Measurements from ENCODE around the gene C16orf96.

C16orf96 gene

DNA sequence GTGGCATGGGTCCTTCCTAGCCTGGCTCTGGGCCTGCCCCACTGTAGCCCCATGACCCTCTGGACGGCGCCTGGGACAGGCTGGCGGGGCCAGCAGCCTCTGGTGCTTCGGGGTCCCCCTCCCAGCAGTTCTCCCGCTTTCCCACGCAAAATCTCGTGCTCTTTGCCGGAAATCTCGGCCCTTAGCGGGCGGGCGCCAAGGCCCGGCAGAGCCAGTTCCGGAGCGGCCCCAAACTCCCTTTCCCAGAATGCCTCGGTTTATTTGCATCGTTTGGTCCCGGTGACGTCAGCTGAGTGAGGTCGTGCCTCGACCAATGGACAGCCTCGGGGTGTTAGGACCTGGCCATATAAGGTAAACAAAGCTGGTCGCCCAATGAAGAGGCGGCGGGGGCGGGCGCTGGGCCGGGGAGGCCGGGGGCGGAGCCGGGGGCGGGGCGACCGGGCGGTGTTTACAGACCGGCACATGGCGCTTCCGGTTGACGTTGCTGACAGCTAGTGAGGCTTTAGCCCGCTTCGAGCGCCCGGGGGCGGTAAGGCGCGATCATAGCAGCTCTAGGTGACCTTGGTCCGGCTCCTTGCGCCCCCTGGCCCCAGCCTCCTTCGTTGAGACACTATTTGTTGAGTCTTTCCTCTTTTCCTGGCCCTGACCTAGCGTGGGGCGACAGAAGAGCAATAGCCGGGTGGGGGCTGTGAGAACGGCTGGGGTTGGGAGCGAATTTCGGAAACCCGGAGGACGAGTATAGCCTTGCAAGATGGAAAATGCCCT is 60.1 kb downstream of the C16orf96 start:
- no peak overlapping the region for H4K5ac ChIP-seq (ENCODE audit: low read length)
- H3K4me3 ChIP-seq (ENCODE audit: low read length) = peak overlapping the region; percentile 37
- WGBS (ENCODE audit: extremely low coverage, insufficient coverage, low lambda C conversion rate) = no CpG with 5 or more reads among the region's 57 CpGs
- H3K9ac ChIP-seq (ENCODE audit: low read length) = peak overlapping the region; percentile 83
- H3K79me1 ChIP-seq (ENCODE audit: low read length) = peaks cover 10% of the 10 kb centered on the region
- no peaks in the 10 kb centered on the region for H3K27me3 ChIP-seq (ENCODE audit: insufficient read depth, low read length, poor library complexity)
- peak overlapping the region; percentile 80 for H3K23ac ChIP-seq (ENCODE audit: low read length)
- peak overlapping the region; percentile 82 for H3K4ac ChIP-seq (ENCODE audit: low read depth, low read length)
- peak overlapping the region; percentile 93 for H3K27ac ChIP-seq (ENCODE audit: low read depth, low read length)
- peaks cover 27% of the 10 kb centered on the region for H3K79me2 ChIP-seq (ENCODE audit: control insufficient read depth, insufficient read depth, low read length)
- H4K8ac ChIP-seq (ENCODE audit: low read depth, low read length) = peak overlapping the region; percentile 84
- H3K4me1 ChIP-seq (ENCODE audit: control insufficient read depth, low read depth, low read length) = peaks cover 7% of the 10 kb centered on the region
- H3K4me2 ChIP-seq (ENCODE audit: low read length) = peak overlapping the region; percentile 77
- H3K56ac ChIP-seq (ENCODE audit: low read length) = peak overlapping the region; percentile 92
- no peak overlapping the region for H2AK5ac ChIP-seq (ENCODE audit: low read length)
- no peaks in the 10 kb centered on the region for H3K36me3 ChIP-seq (ENCODE audit: control insufficient read depth, insufficient read depth, low read length)
- H2BK5ac ChIP-seq (ENCODE audit: low read length) = peak overlapping the region; percentile 46
- no peak overlapping the region for H2BK15ac ChIP-seq (replicated peaks; ENCODE audit: low read depth)
- H2BK120ac ChIP-seq (ENCODE audit: low read depth, low read length) = no peak overlapping the region
- DNase-seq = peak; percentile 100
- peak overlapping the region; percentile 77 for H3K18ac ChIP-seq (ENCODE audit: low read length)

GRCh38 chr16:4617880-4618279 is 61.7 kb downstream of the C16orf96 start:
- Histone ChIP-seq H4K8ac (ENCODE audit: low read depth, low read length) (no peak overlapping the region), H3K56ac (ENCODE audit: low read length) (peak overlapping the region; percentile 45), H3K27ac (ENCODE audit: low read depth, low read length) (no peak overlapping the region), H3K4ac (ENCODE audit: low read depth, low read length) (no peak overlapping the region), H2BK120ac (ENCODE audit: low read depth, low read length) (no peak overlapping the region), H2AK5ac (ENCODE audit: low read length) (no peak overlapping the region), H4K5ac (ENCODE audit: low read length) (no peak overlapping the region), H3K27me3 (ENCODE audit: insufficient read depth, low read length, poor library complexity) (no peaks in the 10 kb centered on the region), H3K9ac (ENCODE audit: low read length) (no peak overlapping the region), H3K4me3 (ENCODE audit: low read length) (no peak overlapping the region), H3K4me2 (ENCODE audit: low read length) (no peak overlapping the region), H3K36me3 (ENCODE audit: control insufficient read depth, insufficient read depth, low read length) (no peaks in the 10 kb centered on the region), H3K23ac (ENCODE audit: low read length) (no peak overlapping the region), H3K4me1 (ENCODE audit: control insufficient read depth, low read depth, low read length) (peaks cover 4% of the 10 kb centered on the region), H3K18ac (ENCODE audit: low read length) (no peak overlapping the region), H3K79me2 (ENCODE audit: control insufficient read depth, insufficient read depth, low read length) (peaks cover 14% of the 10 kb centered on the region), H3K79me1 (ENCODE audit: low read length) (peaks cover 5% of the 10 kb centered on the region), H2BK15ac (replicated peaks; ENCODE audit: low read depth) (no peak overlapping the region), H2BK5ac (ENCODE audit: low read length) (no peak overlapping the region)
- DNase-seq = no peak
- WGBS (ENCODE audit: extremely low coverage, insufficient coverage, low lambda C conversion rate) = no CpG with 5 or more reads among the region's 8 CpGs

- no peak overlapping the region for H3K9ac ChIP-seq (ENCODE audit: low read length)
- H3K4me2 ChIP-seq (ENCODE audit: low read length) = no peak overlapping the region
- H3K27ac ChIP-seq (ENCODE audit: low read depth, low read length) = no peak overlapping the region
- no peaks in the 10 kb centered on the region for H3K36me3 ChIP-seq (ENCODE audit: control insufficient read depth, insufficient read depth, low read length)
- DNase-seq = no peak
- H4K5ac ChIP-seq (ENCODE audit: low read length) = no peak overlapping the region
- no peak overlapping the region for H3K4ac ChIP-seq (ENCODE audit: low read depth, low read length)
- H2BK15ac ChIP-seq (replicated peaks; ENCODE audit: low read depth) = no peak overlapping the region
- no peak overlapping the region for H4K8ac ChIP-seq (ENCODE audit: low read depth, low read length)
- peak overlapping the region; percentile 49 for H3K56ac ChIP-seq (ENCODE audit: low read length)
- no peaks in the 10 kb centered on the region for H3K4me1 ChIP-seq (ENCODE audit: control insufficient read depth, low read depth, low read length)
- WGBS (ENCODE audit: extremely low coverage, insufficient coverage, low lambda C conversion rate) = no CpG with 5 or more reads among the region's 8 CpGs
- no peaks in the 10 kb centered on the region for H3K27me3 ChIP-seq (ENCODE audit: insufficient read depth, low read length, poor library complexity)
- H3K23ac ChIP-seq (ENCODE audit: low read length) = peak overlapping the region; percentile 29
- H3K18ac ChIP-seq (ENCODE audit: low read length) = no peak overlapping the region
- no peak overlapping the region for H2BK5ac ChIP-seq (ENCODE audit: low read length)
- peaks cover 4% of the 10 kb centered on the region for H3K79me2 ChIP-seq (ENCODE audit: control insufficient read depth, insufficient read depth, low read length)
- H2AK5ac ChIP-seq (ENCODE audit: low read length) = no peak overlapping the region
- H3K79me1 ChIP-seq (ENCODE audit: low read length) = no peaks in the 10 kb centered on the region
- H3K4me3 ChIP-seq (ENCODE audit: low read length) = no peak overlapping the region
- no peak overlapping the region for H2BK120ac ChIP-seq (ENCODE audit: low read depth, low read length)
Measured at GRCh38 chr16:4618645-4619418, 62.7 kb downstream of the C16orf96 start.

DNA sequence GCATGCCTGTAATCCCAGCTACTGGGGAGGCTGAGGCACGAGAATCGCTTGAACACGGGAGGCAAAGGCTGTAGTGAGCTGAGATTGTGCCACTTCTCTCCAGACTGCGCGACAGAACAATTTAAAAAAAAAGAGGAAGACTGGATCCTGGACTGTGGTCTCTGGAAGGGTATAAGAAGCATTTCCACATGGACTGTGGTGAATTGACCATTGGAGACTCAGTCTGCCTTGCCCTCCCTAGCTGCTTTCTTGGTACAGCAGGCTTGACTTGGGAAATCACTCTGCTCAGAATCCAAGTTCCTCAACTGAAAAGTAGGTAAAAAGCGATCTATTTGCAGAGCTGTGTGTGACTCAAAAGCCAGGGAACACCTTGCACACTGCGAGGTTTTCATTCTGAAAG is 67.5 kb downstream of the C16orf96 start:
- H3K27me3 ChIP-seq (ENCODE audit: insufficient read depth, low read length, poor library complexity) = no peaks in the 10 kb centered on the region
- no peak overlapping the region for H2BK120ac ChIP-seq (ENCODE audit: low read depth, low read length)
- H3K4ac ChIP-seq (ENCODE audit: low read depth, low read length) = no peak overlapping the region
- H3K23ac ChIP-seq (ENCODE audit: low read length) = no peak overlapping the region
- no peak overlapping the region for H3K4me2 ChIP-seq (ENCODE audit: low read length)
- H3K4me3 ChIP-seq (ENCODE audit: low read length) = no peak overlapping the region
- H3K36me3 ChIP-seq (ENCODE audit: control insufficient read depth, insufficient read depth, low read length) = no peaks in the 10 kb centered on the region
- H3K79me1 ChIP-seq (ENCODE audit: low read length) = peaks cover 13% of the 10 kb centered on the region
- no peak overlapping the region for H2AK5ac ChIP-seq (ENCODE audit: low read length)
- no peak overlapping the region for H3K18ac ChIP-seq (ENCODE audit: low read length)
- no peak overlapping the region for H4K8ac ChIP-seq (ENCODE audit: low read depth, low read length)
- H3K27ac ChIP-seq (ENCODE audit: low read depth, low read length) = no peak overlapping the region
- H3K4me1 ChIP-seq (ENCODE audit: control insufficient read depth, low read depth, low read length) = peaks cover 5% of the 10 kb centered on the region
- no peak overlapping the region for H4K5ac ChIP-seq (ENCODE audit: low read length)
- no peak overlapping the region for H2BK5ac ChIP-seq (ENCODE audit: low read length)
- DNase-seq = no peak
- H2BK15ac ChIP-seq (replicated peaks; ENCODE audit: low read depth) = no peak overlapping the region
- H3K9ac ChIP-seq (ENCODE audit: low read length) = no peak overlapping the region
- peaks cover 19% of the 10 kb centered on the region for H3K79me2 ChIP-seq (ENCODE audit: control insufficient read depth, insufficient read depth, low read length)
- WGBS (ENCODE audit: extremely low coverage, insufficient coverage, low lambda C conversion rate) = no CpG with 5 or more reads among the region's 7 CpGs
- no peak overlapping the region for H3K56ac ChIP-seq (ENCODE audit: low read length)

- WGBS (ENCODE audit: extremely low coverage, insufficient coverage, low lambda C conversion rate) = no CpG with 5 or more reads among the region's 42 CpGs
- Histone ChIP-seq H3K23ac (ENCODE audit: low read length) (no peak within 1 kb of the TSS), H3K18ac (ENCODE audit: low read length) (peak within 1 kb of the TSS; percentile 29), H4K5ac (ENCODE audit: low read length) (peak within 1 kb of the TSS; percentile 84), H2BK5ac (ENCODE audit: low read length) (peak within 1 kb of the TSS; percentile 57), H3K4ac (ENCODE audit: low read depth, low read length) (peak within 1 kb of the TSS; percentile 47), H2BK120ac (ENCODE audit: low read depth, low read length) (peak within 1 kb of the TSS; percentile 31), H2AK5ac (ENCODE audit: low read length) (no peak within 1 kb of the TSS), H3K79me2 (ENCODE audit: control insufficient read depth, insufficient read depth, low read length) (peaks cover 19% of the 10 kb centered on the region), H3K27ac (ENCODE audit: low read depth, low read length) (peak within 1 kb of the TSS; percentile 17), H3K4me3 (ENCODE audit: low read length) (peak within 1 kb of the TSS; percentile 87), H4K8ac (ENCODE audit: low read depth, low read length) (no peak within 1 kb of the TSS), H3K4me1 (ENCODE audit: control insufficient read depth, low read depth, low read length) (peaks cover 5% of the 10 kb centered on the region), H3K4me2 (ENCODE audit: low read length) (peak within 1 kb of the TSS; percentile 94), H3K36me3 (ENCODE audit: control insufficient read depth, insufficient read depth, low read length) (no peaks in the 10 kb centered on the region), H3K56ac (ENCODE audit: low read length) (peak within 1 kb of the TSS; percentile 99), H3K79me1 (ENCODE audit: low read length) (peaks cover 13% of the 10 kb centered on the region), H2BK15ac (replicated peaks; ENCODE audit: low read depth) (no peak within 1 kb of the TSS), H3K27me3 (ENCODE audit: insufficient read depth, low read length, poor library complexity) (no peaks in the 10 kb centered on the region), H3K9ac (ENCODE audit: low read length) (peak within 1 kb of the TSS; percentile 96)
- DNase-seq = peak; percentile 98
Measured at GRCh38 chr16:4624015-4624826, 68.1 kb downstream of the C16orf96 start, which contains the start of gene MGRN1. TSS of gene MGRN1 (plus strand) at chr16:4624826. CDS start at chr16:4624961, 135 bp downstream.
